Bronchial epithelial cell (primary cell): ENCODE results near the gene DNMT1. TPM values are rescaled to one million over a fixed set of nuclear protein-coding genes. Genes with fewer than 3 reads are reported as not detected.
A peak's percentile ranks its signal among the peaks of the same experiment; 100 is the strongest.
"Not testable (repeated sequence)": the region's sequence is repeated elsewhere in the genome, so short reads cannot be mapped to it uniquely, and the experiment has no call there.

ENCODE experiments used
- DNase-seq: peaks from one replicate; pipeline ENCODE4 v3.0.0-alpha.2; 2010; ENCODE audit warnings: low read depth
- FAIRE-seq: peaks from 2 replicates; lab custom pipeline; 2011; peaks lifted over from hg19 to GRCh38; lab: Jason Lieb, UNC
- H3K27me3 ChIP-seq: 2 replicates; pipeline ENCODE4 v1.5.1; 2011; ENCODE audit warnings: low read length; ENCODE audit not compliant: control insufficient read depth, insufficient read depth
- H3K36me3 ChIP-seq: 2 replicates; pipeline ENCODE4 v1.5.1; 2011; ENCODE audit warnings: low read length; ENCODE audit not compliant: control insufficient read depth, insufficient read depth
- H3K4me3 ChIP-seq: 2 replicates; pipeline ENCODE4 v1.5.1; 2011; ENCODE audit warnings: mild to moderate bottlenecking, low read depth, low read length, control low read depth
- total RNA-seq: library from RNA; depleted of rRNA; stranded (reverse); fragments of >200 nt; gene quantifications from 2 replicates; pipeline ENCODE4 v1.2.1, GENCODE V29; 2014
- TF ChIP-seq, protein P1 (sequence below): IDR thresholded peaks from 2 replicates; pipeline ENCODE4 v1.5.1; 2011; ENCODE audit warnings: mild to moderate bottlenecking, moderate library complexity, low read length, control low read depth, inconsistent platforms; ENCODE audit not compliant: insufficient read depth, severe bottlenecking

The DNMT1 gene
- 11.1 and 12.4 TPM in 2 replicates for total RNA-seq

DNA sequence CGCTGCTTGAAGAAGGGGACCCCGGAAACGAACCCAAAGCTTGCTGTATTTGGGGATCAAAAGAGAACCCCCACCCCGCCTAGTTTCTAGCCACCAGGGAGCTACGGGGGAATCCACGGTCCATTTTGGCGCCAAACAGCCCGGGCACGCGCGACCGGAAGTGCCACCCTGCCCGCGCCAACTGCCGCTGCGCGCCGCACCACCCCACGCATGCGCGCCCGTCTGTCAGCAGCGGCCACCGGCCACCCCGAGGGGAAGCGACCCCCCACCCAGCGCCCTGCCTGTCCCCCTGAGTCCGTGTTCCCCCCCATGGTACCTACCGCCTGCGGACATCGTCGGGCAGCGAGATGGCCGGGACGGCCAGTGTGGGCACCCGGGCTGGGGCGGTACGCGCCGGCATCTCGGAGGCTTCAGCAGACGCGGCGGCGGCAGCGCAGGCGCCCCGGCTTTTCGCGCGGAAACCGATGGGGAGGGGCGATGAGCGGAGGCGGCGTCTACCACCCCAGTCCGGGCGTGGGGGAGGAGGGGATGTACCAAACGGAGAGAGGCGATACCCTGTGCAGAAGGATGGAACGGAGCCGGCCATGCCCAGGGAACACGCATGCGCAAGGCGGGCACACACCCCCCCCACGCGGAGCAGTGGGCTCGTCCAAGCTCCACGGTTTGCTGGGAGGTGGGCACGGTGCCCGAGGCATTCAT, at the start of gene DNMT1:
Gene DNMT1 (minus strand): TSS at position 454 of the 699 bp plus-strand sequence. CDS start 54 bp downstream, at position 400.
- H3K36me3 ChIP-seq: no peaks in the 10 kb centered on the region
- TF ChIP-seq, protein P1, sequence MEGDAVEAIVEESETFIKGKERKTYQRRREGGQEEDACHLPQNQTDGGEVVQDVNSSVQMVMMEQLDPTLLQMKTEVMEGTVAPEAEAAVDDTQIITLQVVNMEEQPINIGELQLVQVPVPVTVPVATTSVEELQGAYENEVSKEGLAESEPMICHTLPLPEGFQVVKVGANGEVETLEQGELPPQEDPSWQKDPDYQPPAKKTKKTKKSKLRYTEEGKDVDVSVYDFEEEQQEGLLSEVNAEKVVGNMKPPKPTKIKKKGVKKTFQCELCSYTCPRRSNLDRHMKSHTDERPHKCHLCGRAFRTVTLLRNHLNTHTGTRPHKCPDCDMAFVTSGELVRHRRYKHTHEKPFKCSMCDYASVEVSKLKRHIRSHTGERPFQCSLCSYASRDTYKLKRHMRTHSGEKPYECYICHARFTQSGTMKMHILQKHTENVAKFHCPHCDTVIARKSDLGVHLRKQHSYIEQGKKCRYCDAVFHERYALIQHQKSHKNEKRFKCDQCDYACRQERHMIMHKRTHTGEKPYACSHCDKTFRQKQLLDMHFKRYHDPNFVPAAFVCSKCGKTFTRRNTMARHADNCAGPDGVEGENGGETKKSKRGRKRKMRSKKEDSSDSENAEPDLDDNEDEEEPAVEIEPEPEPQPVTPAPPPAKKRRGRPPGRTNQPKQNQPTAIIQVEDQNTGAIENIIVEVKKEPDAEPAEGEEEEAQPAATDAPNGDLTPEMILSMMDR: no peak
- H3K27me3 ChIP-seq: no peaks in the 10 kb centered on the region
- DNase-seq: peak; percentile 83
- H3K4me3 ChIP-seq: peak within 1 kb of the TSS; percentile 82
- FAIRE-seq: no peak

DNA sequence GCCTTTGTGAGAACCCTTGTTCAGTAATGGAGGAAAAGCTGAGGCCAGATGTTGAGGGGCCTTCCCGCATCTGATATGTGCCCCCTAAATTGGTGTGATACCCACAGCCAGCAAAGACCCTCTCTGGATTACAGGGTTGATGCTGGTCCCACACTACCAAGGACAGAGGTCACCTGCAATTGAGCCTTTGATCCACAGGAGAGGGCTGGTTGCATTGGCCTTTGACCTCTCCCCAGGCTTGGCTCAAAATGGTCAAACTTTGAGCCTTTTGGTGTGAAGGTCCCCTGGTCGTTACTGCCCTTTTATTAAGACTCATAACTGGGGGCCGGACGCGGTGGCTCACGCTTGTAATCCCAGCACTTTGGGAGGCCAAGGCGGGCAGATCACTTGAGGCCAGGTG, 48.9 kb upstream of the DNMT1 start:
- DNase-seq (no peak), FAIRE-seq (no peak)
- H3K36me3 ChIP-seq: no peaks in the 10 kb centered on the region
- no peak overlapping the region for H3K4me3 ChIP-seq
- H3K27me3 ChIP-seq: no peaks in the 10 kb centered on the region
- TF ChIP-seq, protein P1: no peak

- not testable (repeated sequence) for H3K27me3 ChIP-seq, DNase-seq, H3K4me3 ChIP-seq, H3K36me3 ChIP-seq, FAIRE-seq
Observed at GRCh38 chr19:10241826-10242449, 47.2 kb upstream of the DNMT1 start.

DNA sequence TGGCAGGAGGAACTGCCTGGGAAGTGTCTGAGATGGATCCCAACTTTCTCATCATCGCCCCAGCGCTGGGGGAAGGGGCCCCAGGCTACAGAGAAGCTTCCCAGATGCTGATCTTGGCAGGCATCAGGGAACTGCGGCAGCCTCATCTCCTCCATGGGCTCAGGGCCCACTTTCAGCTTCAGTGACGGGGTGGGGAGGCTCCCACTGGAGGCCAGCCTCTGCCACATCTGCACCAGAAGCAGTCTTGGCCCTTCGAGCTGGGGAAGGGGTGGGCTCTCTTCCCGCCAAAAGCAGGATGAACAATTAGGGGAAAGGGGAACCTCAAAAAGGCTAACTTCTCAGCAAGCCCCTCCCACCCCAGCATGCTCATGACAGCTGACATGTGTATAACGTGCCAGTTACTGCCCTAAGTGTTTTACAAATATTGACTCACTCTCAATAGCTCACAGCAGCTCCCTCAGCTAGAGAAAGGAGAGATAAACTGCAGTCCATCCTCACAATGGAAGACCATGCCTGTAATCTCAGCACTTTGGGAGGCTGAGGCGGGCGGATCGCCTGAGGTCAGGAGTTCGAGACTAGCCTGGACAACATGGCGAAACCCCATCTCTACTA, 43.5 kb upstream of the DNMT1 start:
- TF ChIP-seq, protein P1: no peak
- H3K36me3 ChIP-seq: no peaks in the 10 kb centered on the region
- FAIRE-seq (no peak), DNase-seq (peak; percentile 75)
- H3K4me3 ChIP-seq: no peak overlapping the region
- H3K27me3 ChIP-seq: no peaks in the 10 kb centered on the region

GRCh38 chr19:10237702-10238101, 42.9 kb upstream of the DNMT1 start:
- DNase-seq: peak; percentile 65
- FAIRE-seq: no peak
- no peak overlapping the region for H3K4me3 ChIP-seq
- TF ChIP-seq, protein P1: no peak
- H3K27me3 ChIP-seq: no peaks in the 10 kb centered on the region
- no peaks in the 10 kb centered on the region for H3K36me3 ChIP-seq

DNA sequence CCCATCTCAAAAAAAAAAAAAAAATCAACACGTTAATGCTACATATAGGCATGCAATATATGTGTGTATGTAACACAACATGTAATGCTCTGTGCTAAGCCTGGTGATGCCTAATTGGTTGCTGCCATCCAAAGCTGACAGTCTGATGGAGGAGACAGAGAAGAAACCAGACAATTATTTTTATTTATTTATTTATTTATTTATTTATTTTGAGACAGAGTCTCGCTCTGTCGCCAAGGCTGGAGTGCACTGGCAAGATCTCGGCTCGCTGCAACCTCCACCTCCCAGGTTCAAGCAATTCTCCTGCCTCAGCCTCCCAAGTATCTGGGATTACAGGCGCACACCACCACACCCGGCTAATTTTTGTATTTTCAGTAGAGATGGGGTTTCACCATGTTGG, 40.7 kb upstream of the DNMT1 start:
- not testable (repeated sequence) for H3K4me3 ChIP-seq, H3K27me3 ChIP-seq, H3K36me3 ChIP-seq, DNase-seq, FAIRE-seq
